ENCODE measurements around the gene HPN.
A peak's percentile ranks its signal among the peaks of the same experiment; 100 is the strongest.
"Not testable (repeated sequence)": the region's sequence is repeated elsewhere in the genome, so short reads cannot be mapped to it uniquely, and the experiment has no call there.

HPN gene

DNA sequence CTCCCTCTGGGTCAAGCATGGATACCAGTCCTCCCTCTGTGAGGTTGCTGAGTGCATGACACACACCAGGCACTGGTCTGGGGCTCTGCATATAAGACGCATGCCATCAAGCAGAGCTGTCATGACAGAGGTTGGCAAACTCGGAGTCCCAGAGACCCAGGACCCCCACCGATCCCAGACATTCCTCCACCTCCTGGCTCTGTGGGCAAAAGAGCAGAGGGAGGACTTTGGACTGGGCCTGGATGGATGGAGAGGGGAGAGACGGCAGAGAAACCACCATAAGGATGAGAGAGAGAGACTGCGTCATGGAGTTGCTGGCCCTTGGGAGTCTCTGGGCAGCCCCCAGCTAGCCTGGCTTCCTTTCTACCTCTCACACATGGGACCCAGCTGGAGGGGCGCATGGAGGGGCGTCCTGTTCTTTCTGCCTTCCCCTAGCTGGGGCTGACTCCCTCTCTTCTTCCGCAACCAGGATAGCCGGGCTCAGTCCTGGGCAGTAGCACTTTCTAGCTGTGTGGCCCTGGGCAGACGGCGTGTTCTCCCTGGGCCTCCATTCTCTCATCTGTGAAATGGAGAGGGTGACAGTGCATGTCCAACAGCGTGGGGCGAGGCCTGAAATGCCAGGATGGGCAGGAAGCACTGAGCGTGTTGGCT is 1.6 kb downstream of the HPN start:
- DNase-seq (ENCODE audit: low read depth) = no peak

DNA sequence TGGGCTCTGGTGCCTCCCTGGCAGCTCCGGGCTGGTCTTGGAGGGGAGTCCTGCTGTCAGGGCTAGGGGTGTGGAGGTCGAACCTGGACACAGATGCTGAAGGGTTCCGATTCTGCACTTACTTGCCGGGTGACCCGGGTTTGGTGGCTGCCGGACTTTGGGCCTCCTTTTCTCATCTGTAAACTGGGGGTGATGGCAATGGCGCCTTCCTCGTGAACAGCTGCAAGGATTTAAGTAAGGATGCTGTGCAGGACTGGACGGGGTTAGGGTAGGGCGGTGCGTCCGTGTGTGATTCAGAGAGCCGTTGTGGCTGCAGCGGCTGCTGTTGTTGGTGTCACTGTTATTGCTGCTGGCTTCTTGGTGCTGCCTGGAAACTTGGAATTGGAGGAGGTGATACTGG is 2.4 kb downstream of the HPN start:
- DNase-seq (ENCODE audit: low read depth) = no peak

DNA sequence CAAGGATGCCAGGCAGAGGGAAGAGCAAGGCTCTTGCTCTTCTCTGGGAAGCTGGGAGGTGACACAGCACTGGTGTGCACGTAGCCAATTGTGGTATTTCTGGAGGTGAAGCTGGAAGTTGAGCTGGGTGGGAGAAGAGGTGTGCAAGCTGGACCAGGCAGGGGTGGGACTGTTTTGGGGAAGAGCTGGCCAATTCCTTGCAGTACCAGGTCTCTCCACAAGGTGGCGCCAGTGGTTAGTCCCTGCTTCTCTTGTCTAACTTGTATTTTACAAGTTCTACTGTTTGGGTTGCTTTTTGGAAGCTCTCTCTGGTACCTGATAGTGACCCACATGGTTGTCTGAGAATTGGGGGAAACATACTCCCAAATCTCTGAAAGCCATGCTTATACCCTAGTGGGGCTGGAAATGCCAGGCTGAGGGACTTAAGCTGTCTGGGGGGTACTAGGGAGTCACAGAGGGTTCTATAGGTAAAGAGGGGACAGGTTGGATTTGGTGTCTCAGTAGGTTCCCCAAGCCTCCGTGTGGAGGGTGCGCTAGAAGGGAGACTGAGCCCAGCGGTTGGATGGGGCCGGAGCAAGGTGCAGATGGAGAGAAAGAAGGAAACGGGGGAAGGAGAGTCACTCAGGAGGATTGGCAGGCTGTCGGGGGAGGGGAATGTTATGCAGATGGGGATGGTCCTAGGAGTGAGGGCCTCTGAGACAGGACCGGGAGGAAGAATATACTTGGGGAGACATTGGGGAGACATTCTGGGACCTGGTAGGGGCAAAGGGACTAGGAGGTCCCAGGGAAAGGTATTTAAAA is 3.0 kb downstream of the HPN start:
- peak; percentile 41 for DNase-seq (ENCODE audit: low read depth)

DNA sequence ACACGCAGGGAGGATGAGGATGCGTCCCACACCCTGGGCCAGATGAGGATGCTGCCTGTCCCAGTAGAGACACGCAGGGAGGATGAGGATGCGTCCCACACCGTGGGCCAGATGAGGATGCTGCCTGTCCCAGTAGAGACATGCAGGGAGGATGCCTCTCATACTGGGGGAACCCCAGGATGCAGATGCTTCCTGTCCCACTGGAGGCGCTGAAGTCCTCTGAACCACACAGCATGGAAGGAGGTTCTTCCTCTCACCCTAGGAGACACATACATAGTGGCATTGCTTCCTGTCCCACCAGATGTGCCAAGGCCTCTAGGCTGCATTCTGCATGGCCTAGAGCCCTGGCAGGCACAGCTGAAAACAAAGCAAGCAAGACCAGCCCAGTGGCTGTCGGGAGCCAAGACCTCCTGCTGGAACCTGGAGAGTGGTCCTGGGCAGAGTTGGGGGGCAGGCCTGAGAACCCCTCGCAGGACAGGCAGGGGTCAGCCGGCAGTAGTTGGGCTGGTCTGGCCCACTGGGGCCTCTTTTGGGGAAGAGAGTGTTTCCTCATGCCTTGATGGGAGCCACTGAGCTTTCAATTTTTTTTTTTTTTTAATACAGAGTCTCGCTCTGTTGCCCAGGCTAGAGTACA is 4.3 kb downstream of the HPN start:
- DNase-seq (ENCODE audit: low read depth) = no peak

DNA sequence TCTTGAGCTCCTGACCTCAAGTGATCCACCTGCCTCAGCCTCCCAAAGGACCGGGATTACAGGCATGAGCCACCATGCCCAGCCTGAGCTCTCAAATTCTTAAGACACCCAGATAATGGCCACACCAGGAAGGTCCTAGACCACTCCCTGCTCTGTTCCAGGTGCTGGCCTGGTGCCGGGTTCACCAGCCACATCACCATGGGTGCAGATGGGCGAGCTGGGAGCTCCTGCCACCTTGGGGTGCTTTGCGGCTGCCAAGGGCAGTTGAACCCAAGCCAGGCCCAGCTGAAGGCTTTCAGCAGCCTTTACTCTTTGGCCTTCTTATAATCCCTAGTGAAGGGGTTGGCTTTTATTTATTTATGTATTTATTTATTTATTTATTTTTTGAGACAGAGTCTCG is 4.9 kb downstream of the HPN start:
- DNase-seq (ENCODE audit: low read depth) = no peak

DNA sequence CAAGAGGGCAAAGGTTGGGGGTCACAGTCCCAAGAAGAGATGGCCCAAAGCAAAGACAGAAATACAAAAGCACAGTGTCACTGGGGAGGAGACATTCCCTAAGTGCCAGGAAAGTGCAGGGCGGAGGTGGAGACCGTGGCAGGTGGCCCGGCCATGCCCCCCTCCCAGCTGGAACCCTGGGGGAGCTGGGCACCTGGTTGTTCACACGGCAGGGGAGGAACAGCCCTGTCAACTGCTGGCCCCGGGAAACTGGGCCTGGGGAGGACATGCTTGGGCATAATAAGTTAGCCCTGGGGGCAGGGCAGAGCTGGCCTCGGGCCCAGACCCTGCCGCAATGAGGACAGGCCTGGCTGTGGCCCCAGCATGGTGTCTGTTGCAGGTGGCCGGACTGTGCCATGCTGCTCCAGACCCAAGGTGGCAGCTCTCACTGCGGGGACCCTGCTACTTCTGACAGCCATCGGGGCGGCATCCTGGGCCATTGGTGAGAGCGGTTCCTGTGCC is 7.4 kb downstream of the HPN start:
- no peak for DNase-seq (ENCODE audit: low read depth)

DNA sequence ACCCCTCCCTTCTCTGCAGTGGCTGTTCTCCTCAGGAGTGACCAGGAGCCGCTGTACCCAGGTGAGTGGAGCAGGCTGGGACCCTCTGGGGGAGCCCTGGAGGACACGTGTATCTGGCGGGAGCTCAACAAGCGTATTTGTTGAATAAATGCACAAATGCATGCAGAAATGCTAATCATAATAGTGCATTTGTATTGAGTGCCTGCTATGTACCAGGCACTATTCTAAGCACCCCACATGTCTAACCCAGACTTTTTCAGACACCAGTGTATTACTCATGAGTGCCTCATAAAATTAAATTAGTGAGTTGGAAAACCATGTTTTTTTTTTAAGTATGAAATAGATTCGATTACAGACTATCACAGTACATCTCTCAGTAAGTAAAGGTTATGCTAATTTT is 7.9 kb downstream of the HPN start:
- DNase-seq (ENCODE audit: low read depth) = no peak

DNA sequence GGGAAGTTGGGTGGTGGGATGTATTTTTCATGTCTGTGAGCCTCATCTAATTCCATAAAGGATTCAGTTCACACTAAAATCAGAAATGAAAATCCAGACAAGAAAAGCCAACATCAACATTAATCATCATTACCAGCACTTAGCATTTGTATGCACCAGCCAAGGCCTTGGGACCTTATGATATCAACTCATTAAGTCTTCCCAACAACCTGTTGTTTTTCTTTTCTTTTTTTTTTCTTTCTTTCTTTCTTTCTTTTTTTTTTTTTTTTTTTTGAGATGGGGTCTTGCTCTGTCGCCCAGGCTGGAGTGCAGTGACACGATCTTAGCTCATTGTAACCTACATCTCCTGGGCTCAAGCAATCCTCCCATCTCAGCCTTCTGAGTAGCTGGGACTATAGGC is 9.1 kb downstream of the HPN start:
- not testable (repeated sequence) for DNase-seq (ENCODE audit: low read depth)

DNA sequence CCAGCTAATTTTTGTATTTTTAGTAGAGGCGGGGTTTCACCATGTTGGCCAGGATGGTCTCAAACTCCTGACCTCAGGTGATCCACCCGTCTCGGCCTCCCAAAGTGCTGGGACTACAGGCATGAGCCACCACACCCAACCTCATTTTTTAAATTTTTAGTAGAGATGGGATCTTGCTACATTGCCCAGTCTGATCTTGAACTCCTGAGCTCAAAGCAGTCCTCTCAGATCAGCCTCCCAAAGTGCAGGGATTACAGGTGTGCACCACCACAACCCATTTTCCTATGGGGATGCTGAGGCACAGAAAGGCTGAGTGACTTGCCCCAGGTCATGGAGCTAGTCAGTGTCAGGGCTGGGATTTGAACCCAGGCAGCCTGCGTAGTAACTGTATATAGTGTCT is 9.7 kb downstream of the HPN start:
- DNase-seq (ENCODE audit: low read depth) = not testable (repeated sequence)

DNA sequence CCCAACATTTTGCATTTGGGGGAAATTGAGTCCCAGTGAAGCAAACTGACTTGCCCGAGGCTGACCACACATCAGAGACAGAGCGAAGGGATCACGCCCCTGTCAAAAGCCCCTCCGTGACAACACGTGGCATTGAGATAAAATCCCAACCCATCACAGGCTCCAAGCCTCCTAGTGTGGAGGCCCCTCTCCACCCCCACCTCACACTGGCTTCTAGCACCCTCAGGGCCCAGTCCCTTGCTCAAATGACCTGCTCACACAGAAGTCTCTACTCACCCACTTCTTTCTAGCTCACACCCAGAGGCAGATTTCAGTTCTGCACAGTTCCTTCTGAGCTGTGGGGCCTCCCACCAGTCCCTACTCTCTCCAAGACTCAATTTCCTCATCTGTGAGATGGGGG is 10.3 kb downstream of the HPN start:
- no peak for DNase-seq (ENCODE audit: low read depth)

DNA sequence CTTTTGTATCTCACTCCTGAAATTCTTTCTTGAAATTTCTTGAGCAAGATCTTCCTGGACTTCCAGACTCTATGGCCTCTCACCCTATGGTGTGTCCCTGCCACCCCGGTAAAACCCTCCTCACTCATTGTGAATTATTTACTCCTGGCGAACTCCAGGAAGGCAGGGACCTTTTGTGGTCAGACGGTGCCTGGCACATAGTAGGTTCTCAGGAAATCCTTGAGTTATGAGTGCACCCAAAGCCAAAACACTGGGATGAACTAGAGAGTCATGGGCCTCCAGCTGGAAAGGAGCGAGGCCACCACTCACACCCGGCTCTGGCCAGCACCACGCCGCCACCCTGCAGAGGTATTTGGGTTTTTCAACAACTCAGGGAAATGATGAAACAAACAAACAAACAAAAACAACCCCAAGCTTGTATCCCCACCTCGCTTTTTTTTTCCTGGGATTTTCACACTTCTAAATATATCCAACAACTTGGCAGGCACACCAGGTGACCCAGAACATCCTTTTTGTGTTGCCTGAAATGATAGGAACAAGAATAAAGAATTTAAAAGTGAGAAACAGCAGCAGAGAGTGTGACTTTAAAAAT is 11.2 kb downstream of the HPN start:
- no peak for DNase-seq (ENCODE audit: low read depth)

DNA sequence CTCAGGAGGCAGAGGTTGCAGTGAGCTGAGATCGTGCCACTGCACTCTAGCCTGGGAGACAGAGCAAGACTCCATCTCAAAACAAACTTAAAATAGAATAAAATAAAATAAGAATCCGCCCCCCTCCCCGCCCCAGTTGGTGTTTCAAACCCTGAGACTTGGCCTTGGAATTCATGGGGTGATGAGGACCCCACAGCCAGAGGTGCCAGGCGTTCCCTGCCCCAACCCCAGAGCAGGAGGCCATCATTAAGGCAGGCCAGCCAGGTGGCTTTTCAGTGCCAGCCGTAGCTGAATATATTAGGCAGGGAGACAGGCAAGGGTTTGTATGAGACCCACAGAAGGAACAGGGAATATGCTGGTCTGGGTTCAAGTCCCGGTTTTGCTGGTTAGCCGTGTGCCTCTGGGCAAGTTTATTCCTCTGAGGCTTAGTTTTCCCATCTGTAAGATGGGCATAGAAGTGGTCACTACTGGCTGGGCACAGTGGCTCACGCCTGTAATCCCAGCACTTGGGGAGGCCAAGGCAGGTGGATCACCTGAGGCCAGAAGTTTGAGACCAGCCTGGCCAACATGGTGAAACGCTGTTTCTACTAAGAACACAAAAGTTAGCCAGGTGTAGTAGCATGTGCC is 12.3 kb downstream of the HPN start:
- no peak for DNase-seq (ENCODE audit: low read depth)

DNA sequence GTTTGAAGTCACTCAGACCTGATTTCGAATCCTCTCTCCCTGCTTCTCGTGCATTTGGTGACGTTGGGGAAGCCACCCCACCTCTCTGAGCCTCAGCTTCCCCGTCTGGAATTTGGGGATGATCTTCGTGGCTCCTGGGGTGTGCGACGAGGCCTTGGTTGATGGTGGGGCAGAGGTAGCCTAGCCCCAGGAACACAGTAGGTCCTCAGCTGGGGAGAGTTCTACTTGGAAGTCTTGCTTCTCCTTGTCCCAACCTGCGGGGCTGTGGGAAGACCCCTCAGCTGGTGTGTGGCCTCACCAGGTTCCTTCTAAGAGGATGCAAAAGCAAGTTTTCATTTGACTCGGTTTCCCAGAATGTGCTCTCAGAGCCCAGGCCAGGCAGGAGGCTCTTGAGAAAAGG is 13.1 kb downstream of the HPN start:
- DNase-seq (ENCODE audit: low read depth) = no peak

DNA sequence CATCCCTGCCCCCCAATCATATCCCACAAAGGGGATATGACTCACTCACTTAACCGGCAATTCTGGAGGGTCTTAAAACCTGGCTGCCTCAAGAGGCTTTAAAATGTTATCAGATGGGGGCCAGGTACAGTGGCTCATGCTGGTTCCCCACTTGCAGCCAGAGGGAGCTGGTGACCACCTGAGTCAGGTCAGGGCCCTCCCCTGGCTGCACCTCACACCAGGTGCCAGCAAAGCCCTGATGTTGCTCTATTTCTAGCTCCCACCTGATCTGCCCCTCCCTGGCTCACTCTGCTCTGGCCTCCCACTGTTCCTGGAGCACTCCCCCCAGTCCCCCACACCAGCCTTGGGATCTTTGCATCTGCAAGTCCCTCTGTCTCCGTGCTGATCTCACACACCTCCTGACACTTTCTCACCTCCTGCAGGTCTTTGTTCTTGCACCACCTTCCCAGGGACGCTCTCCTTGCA is 14.2 kb downstream of the HPN start:
- no peak for DNase-seq (ENCODE audit: low read depth)

DNA sequence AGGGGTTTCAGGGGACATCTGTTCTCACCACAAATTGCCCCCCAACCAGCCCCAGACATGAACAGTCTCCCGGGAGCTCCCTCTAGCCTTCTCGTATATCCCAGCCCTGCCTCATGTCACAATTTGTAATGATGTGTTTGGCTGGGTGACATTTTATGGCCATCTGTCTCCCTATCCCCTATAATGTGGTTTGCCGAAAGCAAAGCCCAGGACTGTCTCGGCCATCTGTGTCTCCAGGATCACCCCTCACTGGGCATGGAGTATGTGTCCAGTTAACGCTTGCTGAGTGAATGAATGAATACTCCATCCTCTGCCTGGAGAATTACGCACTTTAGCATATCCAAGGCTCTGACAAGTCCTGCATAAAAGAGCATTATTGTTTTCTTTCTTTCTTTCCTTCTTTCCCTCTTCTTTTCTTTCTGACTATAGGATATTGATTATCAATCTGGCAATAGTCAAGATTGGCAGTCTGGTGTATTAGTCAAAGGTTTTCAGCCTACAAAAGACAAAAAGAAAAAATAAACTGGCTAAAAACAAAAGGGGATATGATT is 15.1 kb downstream of the HPN start:
- DNase-seq (ENCODE audit: low read depth) = no peak

DNA sequence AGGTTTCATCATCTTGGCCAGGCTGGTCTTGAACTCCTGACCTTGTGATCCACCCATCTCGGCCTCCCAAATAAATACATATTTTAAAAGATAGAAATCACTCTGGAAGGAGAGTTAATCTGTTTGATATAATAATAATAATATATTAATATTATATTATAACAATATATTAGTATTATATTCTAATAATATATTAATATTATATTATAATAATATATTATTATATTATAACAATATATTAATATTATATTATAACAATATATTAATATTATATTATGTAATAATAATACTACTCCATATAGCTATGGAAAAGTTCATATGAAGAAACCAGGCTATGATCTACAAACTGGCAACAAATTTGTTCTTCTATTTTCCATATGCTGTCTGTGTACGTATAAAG is 16.8 kb downstream of the HPN start:
- DNase-seq (ENCODE audit: low read depth) = no peak

DNA sequence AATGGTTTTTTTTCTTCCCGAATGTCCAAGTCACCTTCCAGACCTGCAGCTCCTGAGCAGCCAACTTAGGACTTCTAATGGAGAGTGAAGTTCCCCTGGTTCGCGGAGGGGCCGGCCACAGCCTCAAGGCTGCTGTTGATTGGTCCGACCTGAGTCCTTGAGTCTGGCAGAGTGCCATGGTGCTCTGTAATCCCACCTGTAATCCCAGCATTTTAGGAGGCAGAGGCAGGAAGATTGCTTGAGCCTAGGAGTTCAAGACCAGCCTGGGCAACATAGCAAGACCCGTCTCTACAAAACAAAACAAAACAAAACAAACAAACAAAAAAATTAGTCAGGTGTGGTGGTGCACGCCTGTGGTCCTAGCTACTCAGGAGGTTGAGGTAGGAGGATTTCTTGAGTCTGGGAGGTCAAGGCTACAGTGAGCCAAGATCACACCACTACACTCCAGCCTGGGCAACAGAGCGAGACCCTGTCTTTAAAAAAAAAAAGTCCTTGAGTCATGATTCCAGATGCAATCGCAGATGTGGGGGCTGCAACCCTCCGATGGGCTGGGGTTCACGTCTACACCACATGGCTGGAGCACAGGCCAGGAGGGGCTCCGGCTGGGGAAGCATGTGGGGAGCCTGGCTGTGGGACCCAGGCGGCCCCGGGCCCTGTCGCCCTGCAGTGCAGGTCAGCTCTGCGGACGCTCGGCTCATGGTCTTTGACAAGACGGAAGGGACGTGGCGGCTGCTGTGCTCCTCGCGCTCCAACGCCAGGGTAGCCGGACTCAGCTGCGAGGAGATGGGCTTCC is 17.7 kb downstream of the HPN start:
- no peak for DNase-seq (ENCODE audit: low read depth)

DNA sequence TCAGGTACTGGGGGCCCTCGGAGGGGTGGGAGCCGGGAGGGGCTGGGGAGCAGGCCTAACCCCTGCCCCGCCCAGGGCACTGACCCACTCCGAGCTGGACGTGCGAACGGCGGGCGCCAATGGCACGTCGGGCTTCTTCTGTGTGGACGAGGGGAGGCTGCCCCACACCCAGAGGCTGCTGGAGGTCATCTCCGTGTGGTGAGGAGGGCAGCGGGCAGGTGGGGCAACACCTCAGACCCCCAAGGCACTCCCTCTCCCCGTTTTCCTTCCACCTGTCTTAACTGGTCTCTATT is 18.2 kb downstream of the HPN start:
- DNase-seq (ENCODE audit: low read depth) = no peak

DNA sequence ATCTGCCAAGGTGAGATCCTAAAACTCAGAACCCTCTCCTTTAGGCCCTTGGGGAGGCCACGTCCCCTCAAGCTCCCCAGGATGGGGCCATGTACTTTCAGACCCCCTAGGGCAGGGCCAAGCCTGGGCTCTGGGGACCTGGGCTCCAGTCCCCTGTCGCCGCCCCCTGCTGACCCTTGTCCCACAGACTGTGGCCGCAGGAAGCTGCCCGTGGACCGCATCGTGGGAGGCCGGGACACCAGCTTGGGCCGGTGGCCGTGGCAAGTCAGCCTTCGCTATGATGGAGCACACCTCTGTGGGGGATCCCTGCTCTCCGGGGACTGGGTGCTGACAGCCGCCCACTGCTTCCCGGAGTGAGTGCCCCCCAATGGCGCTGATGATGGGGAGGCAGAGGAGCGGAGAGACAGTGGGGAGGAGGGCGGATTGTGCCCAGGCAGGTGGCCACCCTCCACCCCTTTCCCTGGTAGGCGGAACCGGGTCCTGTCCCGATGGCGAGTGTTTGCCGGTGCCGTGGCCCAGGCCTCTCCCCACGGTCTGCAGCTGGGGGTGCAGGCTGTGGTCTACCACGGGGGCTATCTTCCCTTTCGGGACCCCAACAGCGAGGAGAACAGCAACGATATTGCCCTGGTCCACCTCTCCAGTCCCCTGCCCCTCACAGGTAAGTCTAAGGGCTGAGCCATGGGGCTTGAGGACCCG is 18.8 kb downstream of the HPN start:
- DNase-seq (ENCODE audit: low read depth) = no peak

DNA sequence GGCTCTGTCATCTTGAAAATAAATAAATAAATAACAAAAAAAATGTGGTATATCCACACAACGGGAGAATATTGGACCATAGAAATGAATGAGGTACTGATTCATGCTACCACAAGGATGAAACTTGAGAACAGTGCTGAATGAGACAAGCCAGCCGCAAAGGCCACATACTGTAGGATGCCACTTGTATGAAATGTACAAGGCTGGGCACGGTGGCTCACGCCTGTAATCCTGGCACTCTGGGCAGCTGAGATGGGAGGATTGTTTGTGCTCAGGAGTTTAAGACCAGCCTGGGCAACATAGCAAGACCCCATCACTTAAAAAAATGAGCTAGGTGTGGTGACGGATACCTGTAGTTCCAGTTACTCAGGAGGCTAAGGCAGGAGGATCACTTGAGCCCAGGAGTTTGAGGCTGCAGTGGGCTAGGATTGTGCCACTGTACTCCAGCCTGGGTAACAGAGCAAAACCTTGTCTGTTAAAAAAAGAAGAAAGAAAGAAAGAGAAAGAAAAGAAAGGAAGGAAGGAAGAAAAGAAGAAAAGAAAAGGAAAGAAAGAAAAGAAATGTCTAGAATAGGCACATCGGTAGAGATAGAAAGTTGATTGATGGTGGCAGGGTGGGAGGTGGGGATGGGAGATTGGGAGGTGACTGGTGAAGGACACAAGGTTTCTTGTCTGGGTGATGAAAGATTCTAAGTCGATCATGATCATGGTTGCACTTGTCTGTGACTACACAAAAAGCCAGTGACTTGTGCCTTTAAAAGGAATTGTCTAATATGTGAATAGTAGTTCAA is 20.3 kb downstream of the HPN start:
- DNase-seq (ENCODE audit: low read depth) = no peak

All from T follicular helper cell (primary cell).